Kidney (tissue), 14 donors: ENCODE data around the gene ALK. TPM values are rescaled to one million over a fixed set of nuclear protein-coding genes. Genes with fewer than 3 reads are reported as not detected.

ENCODE experiments used
- DNase-seq, 5 donors: peaks; one replicate each; pipeline ENCODE4 v3.0.0-alpha.2; 2013 to 2020
- FAIRE-seq: peaks from 2 replicates; lab custom pipeline; 2012; peaks lifted over from hg19 to GRCh38; lab: Jason Lieb, UNC
- H3K27ac ChIP-seq, 2 donors: one replicate each; pipeline ENCODE4 v1.7.0; 2013; ENCODE audit warnings: low read depth in 2 of 2, low read length in 2 of 2, inconsistent platforms in 1 of 2
- H3K27me3 ChIP-seq: one replicate; pipeline ENCODE4 v1.7.1; 2013; ENCODE audit warnings: low read length, inconsistent platforms; ENCODE audit not compliant: control insufficient read depth, insufficient read depth
- H3K36me3 ChIP-seq, 3 donors: one replicate each; pipeline versions ENCODE4 v1.7.0 to v1.7.1; 2013; ENCODE audit warnings: low read length in 3 of 3, control low read depth in 1 of 3, inconsistent platforms in 1 of 3; ENCODE audit not compliant: insufficient read depth in 3 of 3, control insufficient read depth in 2 of 3
- H3K4me1 ChIP-seq, 3 donors: one replicate each; pipeline versions ENCODE4 v1.7.0 to v1.7.1; 2013; ENCODE audit warnings: low read length in 3 of 3, inconsistent platforms in 1 of 3, low read depth in 1 of 3; ENCODE audit not compliant: control insufficient read depth in 2 of 3, insufficient read depth in 2 of 3
- H3K4me3 ChIP-seq, 3 donors: one replicate each; pipeline versions ENCODE4 v1.7.0 to v1.8.1; 2013; ENCODE audit warnings: low read length in 3 of 3, control low read depth in 1 of 3, inconsistent platforms in 1 of 3
- H3K9ac ChIP-seq, 3 donors: one replicate each; pipeline versions ENCODE4 v1.7.0 to v1.7.1; 2013; ENCODE audit warnings: low read length in 3 of 3, control low read depth in 1 of 3, inconsistent platforms in 1 of 3
- H3K9me3 ChIP-seq, 3 donors: one replicate each; pipeline versions ENCODE4 v1.7.0 to v1.7.1; 2013; ENCODE audit warnings: low read length in 3 of 3, control low read depth in 1 of 3, inconsistent platforms in 1 of 3; ENCODE audit not compliant: control insufficient read depth in 2 of 3, insufficient read depth in 1 of 3
- CTCF ChIP-seq: IDR thresholded peaks from 3 replicates; pipeline ENCODE4 v1.5.1; 2012; ENCODE audit warnings: mild to moderate bottlenecking, moderate library complexity, borderline replicate concordance; ENCODE audit not compliant: insufficient read depth; ENCODE audit errors: extremely low read depth
- intact Hi-C: fragments of 100-400 bp; cut with DNase I; formaldehyde crosslinking; loops from one replicate; pipeline ENCODE4 v1.11.1; 2022
- polyA plus RNA-seq: library from polyadenylated mRNA; stranded (reverse); fragments of 350-450 nt; fragmentation: Illumina TruSeq; extraction: RNeasy Lipid Tissue Mini Kit (QIAGEN cat#74804); gene quantifications from one replicate; pipeline ENCODE4 v1.2.3, GENCODE V29; 2014; ENCODE audit warnings: low read depth, low replicate concordance; ENCODE audit not compliant: insufficient read depth
- total RNA-seq: library from RNA; stranded (reverse); fragmentation: NEBNext Ultra II Directional; extraction: Animal tissue kit (Norgen Biotek cat#: 25700); gene quantifications from one replicate; pipeline ENCODE4 v1.2.1, GENCODE V29; 2021
- donor health status: control.
- donor health status: control.
- donor health status: control.
- donor health status: control.
- donor health status: control.
- donor health status: DM: yes; HTN: yes; CAD: no.
- donor health status: Normal renal cell carcinoma (clear cell type).

ALK gene
- total and polyA plus RNA-seq, 2 donors from 2014 or later = 0.13 TPM; not detected in 1

- intact Hi-C loops = no loop called here
- TF ChIP-seq CTCF = no peak
- Histone ChIP-seq H3K27ac (no peak overlapping the region), H3K4me3 (no peak overlapping the region), H3K27me3 (no peaks in the 10 kb centered on the region), H3K4me1 (no peaks in the 10 kb centered on the region), H3K9ac (no peak overlapping the region), H3K9me3 (no peaks in the 10 kb centered on the region), H3K36me3 (no peaks in the 10 kb centered on the region)
- no peak for FAIRE-seq
- DNase-seq = no peak
Observed at GRCh38 chr2:29632018-29632417, 289.4 kb downstream of the ALK start.

DNA sequence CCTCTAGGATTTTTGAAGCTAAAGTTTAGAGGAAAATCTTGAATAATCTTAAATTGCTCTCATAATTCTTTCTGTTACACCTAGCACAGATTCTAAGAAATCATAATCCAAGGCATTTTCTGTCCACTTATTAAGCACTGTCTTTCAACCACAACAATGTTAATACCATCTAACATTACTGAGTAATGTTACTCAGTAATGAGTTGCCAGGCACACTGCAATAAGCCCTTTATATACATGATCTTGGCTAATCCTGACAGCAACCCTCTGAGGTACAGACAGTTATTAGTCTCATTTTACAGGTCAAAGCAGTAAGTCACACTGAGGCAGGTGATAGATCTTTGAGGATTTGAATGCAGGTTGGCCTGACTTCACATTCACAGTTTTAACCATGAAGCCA, 291.9 kb downstream of the ALK start:
- no peak overlapping the region for H3K9ac ChIP-seq
- H3K9me3 ChIP-seq = no peaks in the 10 kb centered on the region
- no peak for TF ChIP-seq CTCF
- H3K27ac ChIP-seq = no peak overlapping the region
- H3K36me3 ChIP-seq = no peaks in the 10 kb centered on the region
- intact Hi-C loops = no loop called here
- no peak overlapping the region for H3K4me3 ChIP-seq
- DNase-seq (no peak), FAIRE-seq (no peak)
- H3K4me1 ChIP-seq = no peaks in the 10 kb centered on the region
- H3K27me3 ChIP-seq = no peaks in the 10 kb centered on the region

GRCh38 chr2:29628862-29629261, 292.5 kb downstream of the ALK start:
- Histone ChIP-seq H3K4me1 (no peaks in the 10 kb centered on the region), H3K4me3 (no peak overlapping the region), H3K27ac (no peak overlapping the region), H3K9ac (no peak overlapping the region), H3K9me3 (no peaks in the 10 kb centered on the region), H3K27me3 (no peaks in the 10 kb centered on the region), H3K36me3 (no peaks in the 10 kb centered on the region)
- FAIRE-seq (no peak), DNase-seq (no peak)
- no peak for TF ChIP-seq CTCF
- intact Hi-C loops = no loop called here

- H3K36me3 ChIP-seq = no peaks in the 10 kb centered on the region
- no peak overlapping the region for H3K4me3 ChIP-seq
- H3K27ac ChIP-seq = no peak overlapping the region
- H3K9me3 ChIP-seq = no peaks in the 10 kb centered on the region
- intact Hi-C loops = no loop called here
- DNase-seq (no peak), FAIRE-seq (no peak)
- H3K4me1 ChIP-seq = no peaks in the 10 kb centered on the region
- H3K9ac ChIP-seq = no peak overlapping the region
- no peak for TF ChIP-seq CTCF
- H3K27me3 ChIP-seq = no peaks in the 10 kb centered on the region
Observed at GRCh38 chr2:29628108-29628745, 293.2 kb downstream of the ALK start.
